Activated T-helper 17 cell treated with anti-CD3 and anti-CD28 coated beads, Interleukin-2, amount 50 U/mL, for 72 hours (primary cell): ENCODE results near the gene GPR15. TPM values are rescaled to one million over a fixed set of nuclear protein-coding genes. Genes with fewer than 3 reads are reported as not detected.
A peak's percentile ranks its signal among the peaks of the same experiment; 100 is the strongest.

ENCODE experiments used
- ATAC-seq: fragments of 150-1000 bp; cut with Tn5 transposase; replicated peaks from 2 replicates; pipeline ENCODE4 v1.10.0; 2021; ENCODE audit warnings: mild to moderate bottlenecking, moderate library complexity
- H3K27ac Mint-ChIP-seq: one replicate; pipeline ENCODE4 v1.8.0; 2022; ENCODE audit warnings: mixed read lengths
- H3K27me3 Mint-ChIP-seq: one replicate; pipeline ENCODE4 v1.8.0; 2022; ENCODE audit warnings: mixed read lengths
- H3K36me3 Mint-ChIP-seq: one replicate; pipeline ENCODE4 v1.8.0; 2022; ENCODE audit warnings: low read depth, mild to moderate bottlenecking, mixed read lengths
- H3K4me1 Mint-ChIP-seq: one replicate; pipeline ENCODE4 v1.8.0; 2022; ENCODE audit warnings: mixed read lengths
- H3K4me3 Mint-ChIP-seq: one replicate; pipeline ENCODE4 v1.8.0; 2022; ENCODE audit warnings: mild to moderate bottlenecking, mixed read lengths
- H3K9me3 Mint-ChIP-seq: one replicate; pipeline ENCODE4 v1.8.0; 2022; ENCODE audit warnings: mixed read lengths
- total RNA-seq, 2 donors: library from RNA; stranded (reverse); gene quantifications; one replicate each; pipeline ENCODE4 v1.2.3, GENCODE V29; 2022

The GPR15 gene
- total RNA-seq, 2 donors from 2014 or later, result 24.0 to 52.1 TPM

GRCh38 chr3:98541695-98542094 lies 9.9 kb downstream of the GPR15 start:
- Mint-ChIP-seq H3K9me3 (no peaks in the 10 kb centered on the region), H3K4me1 (peaks cover 38% of the 10 kb centered on the region), H3K27me3 (no peaks in the 10 kb centered on the region), H3K4me3 (peak overlapping the region; percentile 63), H3K27ac (peak overlapping the region; percentile 67), H3K36me3 (peaks cover 9% of the 10 kb centered on the region)
- ATAC-seq, result no peak

- Mint-ChIP-seq H3K4me3 (peak overlapping the region; percentile 26), H3K4me1 (peaks cover 32% of the 10 kb centered on the region), H3K27ac (no peak overlapping the region), H3K9me3 (no peaks in the 10 kb centered on the region), H3K36me3 (peaks cover 6% of the 10 kb centered on the region), H3K27me3 (no peaks in the 10 kb centered on the region)
- ATAC-seq, result no peak
Observed at GRCh38 chr3:98542623-98543022, 10.8 kb downstream of the GPR15 start.

GRCh38 chr3:98545940-98546339 lies 14.2 kb downstream of the GPR15 start:
- Mint-ChIP-seq H3K4me3 (peak overlapping the region; percentile 83), H3K27me3 (no peaks in the 10 kb centered on the region), H3K9me3 (no peaks in the 10 kb centered on the region), H3K27ac (peak overlapping the region; percentile 97), H3K4me1 (peaks cover 27% of the 10 kb centered on the region), H3K36me3 (no peaks in the 10 kb centered on the region)
- ATAC-seq, result peak; percentile 95

GRCh38 chr3:98548544-98548943 lies 16.8 kb downstream of the GPR15 start:
- no peak overlapping the region for H3K4me3 Mint-ChIP-seq
- no peak overlapping the region for H3K27ac Mint-ChIP-seq
- no peak for ATAC-seq
- H3K27me3 Mint-ChIP-seq, result no peaks in the 10 kb centered on the region
- no peaks in the 10 kb centered on the region for H3K36me3 Mint-ChIP-seq
- H3K4me1 Mint-ChIP-seq, result peaks cover 32% of the 10 kb centered on the region
- H3K9me3 Mint-ChIP-seq, result no peaks in the 10 kb centered on the region

GRCh38 chr3:98550833-98551232 lies 19.1 kb downstream of the GPR15 start:
- H3K27ac Mint-ChIP-seq, result peak overlapping the region; percentile 33
- H3K4me3 Mint-ChIP-seq, result peak overlapping the region; percentile 87
- no peak for ATAC-seq
- peaks cover 10% of the 10 kb centered on the region for H3K36me3 Mint-ChIP-seq
- no peaks in the 10 kb centered on the region for H3K9me3 Mint-ChIP-seq
- H3K4me1 Mint-ChIP-seq, result peaks cover 42% of the 10 kb centered on the region
- H3K27me3 Mint-ChIP-seq, result no peaks in the 10 kb centered on the region

- no peaks in the 10 kb centered on the region for H3K27me3 Mint-ChIP-seq
- H3K9me3 Mint-ChIP-seq, result no peaks in the 10 kb centered on the region
- H3K36me3 Mint-ChIP-seq, result peaks cover 14% of the 10 kb centered on the region
- no peak for ATAC-seq
- peak overlapping the region; percentile 99 for H3K27ac Mint-ChIP-seq
- peak overlapping the region; percentile 87 for H3K4me3 Mint-ChIP-seq
- H3K4me1 Mint-ChIP-seq, result peaks cover 41% of the 10 kb centered on the region
Observed at GRCh38 chr3:98551236-98551635, 19.5 kb downstream of the GPR15 start.

GRCh38 chr3:98551754-98552153 lies 20.0 kb downstream of the GPR15 start:
- H3K9me3 Mint-ChIP-seq, result no peaks in the 10 kb centered on the region
- H3K4me1 Mint-ChIP-seq, result peaks cover 40% of the 10 kb centered on the region
- peaks cover 19% of the 10 kb centered on the region for H3K36me3 Mint-ChIP-seq
- no peak for ATAC-seq
- no peaks in the 10 kb centered on the region for H3K27me3 Mint-ChIP-seq
- peak overlapping the region; percentile 87 for H3K4me3 Mint-ChIP-seq
- H3K27ac Mint-ChIP-seq, result peak overlapping the region; percentile 99

- Mint-ChIP-seq H3K27me3 (no peaks in the 10 kb centered on the region), H3K4me1 (peaks cover 47% of the 10 kb centered on the region), H3K36me3 (peaks cover 26% of the 10 kb centered on the region), H3K9me3 (no peaks in the 10 kb centered on the region), H3K4me3 (peak overlapping the region; percentile 87), H3K27ac (peak overlapping the region; percentile 99)
- ATAC-seq, result no peak
Observed at GRCh38 chr3:98552232-98553020, 20.6 kb downstream of the GPR15 start.

GRCh38 chr3:98553021-98553563 lies 21.3 kb downstream of the GPR15 start:
- Mint-ChIP-seq H3K4me3 (peak overlapping the region; percentile 87), H3K4me1 (peaks cover 53% of the 10 kb centered on the region), H3K36me3 (peaks cover 27% of the 10 kb centered on the region), H3K27me3 (no peaks in the 10 kb centered on the region), H3K27ac (peak overlapping the region; percentile 99), H3K9me3 (no peaks in the 10 kb centered on the region)
- no peak for ATAC-seq

GRCh38 chr3:98553753-98554152 lies 22.0 kb downstream of the GPR15 start:
- H3K4me1 Mint-ChIP-seq, result peaks cover 59% of the 10 kb centered on the region
- ATAC-seq, result no peak
- H3K9me3 Mint-ChIP-seq, result no peaks in the 10 kb centered on the region
- H3K4me3 Mint-ChIP-seq, result peak overlapping the region; percentile 87
- H3K27me3 Mint-ChIP-seq, result no peaks in the 10 kb centered on the region
- peak overlapping the region; percentile 99 for H3K27ac Mint-ChIP-seq
- H3K36me3 Mint-ChIP-seq, result peaks cover 27% of the 10 kb centered on the region

GRCh38 chr3:98554580-98554979 lies 22.8 kb downstream of the GPR15 start:
- no peak for ATAC-seq
- peaks cover 27% of the 10 kb centered on the region for H3K36me3 Mint-ChIP-seq

GRCh38 chr3:98555025-98555379 lies 23.2 kb downstream of the GPR15 start:
- H3K4me1 Mint-ChIP-seq, result peaks cover 64% of the 10 kb centered on the region
- peak overlapping the region; percentile 99 for H3K27ac Mint-ChIP-seq
- no peaks in the 10 kb centered on the region for H3K9me3 Mint-ChIP-seq
- no peaks in the 10 kb centered on the region for H3K27me3 Mint-ChIP-seq
- peaks cover 27% of the 10 kb centered on the region for H3K36me3 Mint-ChIP-seq
- peak overlapping the region; percentile 87 for H3K4me3 Mint-ChIP-seq
- ATAC-seq, result no peak

More at GRCh38 chr3:98554580-98554979, 22.8 kb downstream of the GPR15 start:
- peak overlapping the region; percentile 99 for H3K27ac Mint-ChIP-seq
- peak overlapping the region; percentile 87 for H3K4me3 Mint-ChIP-seq
- H3K9me3 Mint-ChIP-seq, result no peaks in the 10 kb centered on the region
- peaks cover 64% of the 10 kb centered on the region for H3K4me1 Mint-ChIP-seq
- no peaks in the 10 kb centered on the region for H3K27me3 Mint-ChIP-seq

GRCh38 chr3:98556164-98557130 lies 24.7 kb downstream of the GPR15 start:
- Mint-ChIP-seq H3K4me1 (peaks cover 63% of the 10 kb centered on the region), H3K27me3 (no peaks in the 10 kb centered on the region), H3K9me3 (no peaks in the 10 kb centered on the region), H3K4me3 (peak overlapping the region; percentile 87), H3K36me3 (peaks cover 27% of the 10 kb centered on the region), H3K27ac (peak overlapping the region; percentile 99)
- ATAC-seq, result peak; percentile 74

GRCh38 chr3:98557324-98558010 lies 25.7 kb downstream of the GPR15 start:
- H3K9me3 Mint-ChIP-seq, result no peaks in the 10 kb centered on the region
- H3K4me1 Mint-ChIP-seq, result peaks cover 53% of the 10 kb centered on the region
- peak overlapping the region; percentile 87 for H3K4me3 Mint-ChIP-seq
- peak overlapping the region; percentile 99 for H3K27ac Mint-ChIP-seq
- H3K36me3 Mint-ChIP-seq, result peaks cover 27% of the 10 kb centered on the region
- H3K27me3 Mint-ChIP-seq, result no peaks in the 10 kb centered on the region
- peak; percentile 69 for ATAC-seq
